Endodermal cell (in vitro differentiated cells): ENCODE results near the gene SLITRK3. TPM values are rescaled to one million over a fixed set of nuclear protein-coding genes. Genes with fewer than 3 reads are reported as not detected.

Source experiments
- DNase-seq: peaks from one replicate; pipeline ENCODE4 v3.0.0-alpha.2; 2017
- H3K27ac ChIP-seq: 2 replicates; pipeline ENCODE4 v1.5.1; 2013; ENCODE audit warnings: mild to moderate bottlenecking, low read depth, low read length, moderate library complexity
- H3K27me3 ChIP-seq: 2 replicates; pipeline ENCODE4 v1.6.1; 2013; ENCODE audit warnings: mild to moderate bottlenecking, low read length, moderate library complexity; ENCODE audit not compliant: insufficient read depth, control insufficient read depth, poor library complexity, severe bottlenecking
- H3K36me3 ChIP-seq: 2 replicates; pipeline ENCODE4 v1.7.0; 2013; ENCODE audit warnings: mild to moderate bottlenecking, low read length, moderate library complexity; ENCODE audit not compliant: control insufficient read depth, insufficient read depth
- H3K4me1 ChIP-seq: one replicate; pipeline ENCODE4 v1.7.0; 2013; ENCODE audit warnings: low read length; ENCODE audit not compliant: control insufficient read depth, insufficient read depth
- H3K4me3 ChIP-seq: 2 replicates; pipeline ENCODE4 v1.5.1; 2013; ENCODE audit warnings: mild to moderate bottlenecking, low read length, moderate library complexity
- H3K9ac ChIP-seq: 2 replicates; pipeline ENCODE4 v1.6.1; 2013; ENCODE audit warnings: mild to moderate bottlenecking, low read length, moderate library complexity; ENCODE audit not compliant: poor library complexity, severe bottlenecking; ENCODE audit errors: extremely low read depth
- H3K9me3 ChIP-seq: 2 replicates; pipeline ENCODE4 v1.6.1; 2013; ENCODE audit warnings: mild to moderate bottlenecking, low read length, moderate library complexity; ENCODE audit not compliant: control insufficient read depth
- H3K27ac Mint-ChIP-seq: 2 replicates; pipeline ENCODE4 v1.8.0; 2020; ENCODE audit warnings: mixed read lengths
- H3K27me3 Mint-ChIP-seq: 2 replicates; pipeline ENCODE4 v1.8.0; 2021; ENCODE audit warnings: mild to moderate bottlenecking, mixed read lengths; ENCODE audit not compliant: insufficient read depth
- H3K36me3 Mint-ChIP-seq: 2 replicates; pipeline ENCODE4 v1.8.0; 2020; ENCODE audit warnings: low read depth, mixed read lengths
- H3K4me1 Mint-ChIP-seq: 2 replicates; pipeline ENCODE4 v1.8.0; 2020; ENCODE audit warnings: mixed read lengths
- H3K4me3 Mint-ChIP-seq: 2 replicates; pipeline ENCODE4 v1.8.0; 2020; ENCODE audit warnings: mild to moderate bottlenecking, moderate library complexity, mixed read lengths
- H3K9me3 Mint-ChIP-seq: 2 replicates; pipeline ENCODE4 v1.8.0; 2020; ENCODE audit warnings: mild to moderate bottlenecking, mixed read lengths
- whole genome bisulfite sequencing, 2 experiments: methylation state at CpG; one replicate each; pipeline versions ENCODE4 v1.1.5 to v1.1.7; 2013; ENCODE audit warnings: missing lambda C conversion rate in 2 of 2, mixed read lengths in 1 of 2; ENCODE audit not compliant: insufficient coverage in 1 of 2, insufficient read length in 1 of 2; 5-methylcytosine and 5-hydroxymethylcytosine counted together
- total RNA-seq, 2 donors: library from RNA; stranded (reverse); fragmentation: NEBNext Ultra II Directional in 1 of 2; extraction: Animal tissue kit (Norgen Biotek cat#: 25700) in 1 of 2; gene quantifications; 2 replicates in 1 of 2; 3 replicates in 1 of 2; pipeline ENCODE4 v1.2.1, GENCODE V29; 2021
- TF ChIP-seq, protein P1 (sequence below): fragments of 200-600 bp; sonication (generic); conservative IDR thresholded peaks from 2 replicates; pipeline ENCODE4 v1.5.0; 2021; ENCODE audit warnings: antibody characterized with exemption, mild to moderate bottlenecking

Gene SLITRK3
- total RNA-seq, 2 donors from 2014 or later = 0.64 TPM; not detected in 1

DNA sequence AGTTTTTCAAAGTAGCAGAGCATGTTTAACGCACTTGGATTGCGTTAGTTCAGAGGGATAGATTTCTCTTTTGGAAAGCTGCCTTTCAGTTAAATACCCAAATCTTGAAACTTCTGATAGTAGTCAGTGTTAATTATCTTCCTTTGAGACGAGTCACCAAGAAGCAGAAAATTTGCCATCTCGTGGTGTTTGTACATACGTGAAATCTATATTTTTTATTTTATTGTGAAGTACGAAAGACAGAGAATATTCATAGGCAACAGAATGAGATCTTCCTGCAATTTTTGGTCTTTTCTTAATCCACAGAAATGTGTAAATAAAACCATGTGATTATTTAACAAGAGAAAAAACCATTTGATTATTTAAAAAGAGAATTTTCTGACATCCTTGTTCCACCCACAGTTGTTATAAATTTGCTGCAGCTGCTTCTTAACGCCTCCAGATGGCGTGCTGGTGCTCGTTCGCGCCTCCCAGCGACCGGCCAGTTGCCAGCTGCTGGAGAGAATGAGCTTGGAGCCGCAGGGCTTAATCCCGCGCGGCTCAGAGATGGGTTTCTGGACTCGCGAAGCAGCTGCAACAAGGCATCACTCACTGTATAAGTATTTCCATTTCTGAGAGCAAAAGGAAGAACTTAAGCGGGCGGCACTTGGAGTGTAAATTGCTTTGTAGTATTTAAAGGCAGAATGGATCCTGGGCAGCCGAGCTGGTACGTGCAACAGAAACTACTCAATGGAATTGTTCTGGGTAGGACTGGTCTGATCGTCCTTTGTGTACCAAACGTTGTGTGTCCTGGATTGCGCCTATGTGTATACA is 10.5 kb upstream of the SLITRK3 start:
- 29 to 33% methylated on average over 9 to 26 of the region's 26 CpGs for WGBS, 2 experiments
- peaks cover 2% of the 10 kb centered on the region for H3K4me1 Mint-ChIP-seq
- H3K4me3 Mint-ChIP-seq = peak overlapping the region; percentile 44
- no peak overlapping the region for H3K9ac ChIP-seq
- DNase-seq = peak; percentile 88
- H3K27ac Mint-ChIP-seq = no peak overlapping the region
- H3K27me3 ChIP-seq = peaks cover 11% of the 10 kb centered on the region
- no peaks in the 10 kb centered on the region for H3K36me3 Mint-ChIP-seq
- H3K36me3 ChIP-seq = no peaks in the 10 kb centered on the region
- H3K4me3 ChIP-seq = no peak overlapping the region
- H3K9me3 ChIP-seq = no peaks in the 10 kb centered on the region
- H3K4me1 ChIP-seq = no peaks in the 10 kb centered on the region
- H3K27me3 Mint-ChIP-seq = peaks cover 13% of the 10 kb centered on the region
- H3K9me3 Mint-ChIP-seq = no peaks in the 10 kb centered on the region
- H3K27ac ChIP-seq = no peak overlapping the region
- TF ChIP-seq, protein P1, sequence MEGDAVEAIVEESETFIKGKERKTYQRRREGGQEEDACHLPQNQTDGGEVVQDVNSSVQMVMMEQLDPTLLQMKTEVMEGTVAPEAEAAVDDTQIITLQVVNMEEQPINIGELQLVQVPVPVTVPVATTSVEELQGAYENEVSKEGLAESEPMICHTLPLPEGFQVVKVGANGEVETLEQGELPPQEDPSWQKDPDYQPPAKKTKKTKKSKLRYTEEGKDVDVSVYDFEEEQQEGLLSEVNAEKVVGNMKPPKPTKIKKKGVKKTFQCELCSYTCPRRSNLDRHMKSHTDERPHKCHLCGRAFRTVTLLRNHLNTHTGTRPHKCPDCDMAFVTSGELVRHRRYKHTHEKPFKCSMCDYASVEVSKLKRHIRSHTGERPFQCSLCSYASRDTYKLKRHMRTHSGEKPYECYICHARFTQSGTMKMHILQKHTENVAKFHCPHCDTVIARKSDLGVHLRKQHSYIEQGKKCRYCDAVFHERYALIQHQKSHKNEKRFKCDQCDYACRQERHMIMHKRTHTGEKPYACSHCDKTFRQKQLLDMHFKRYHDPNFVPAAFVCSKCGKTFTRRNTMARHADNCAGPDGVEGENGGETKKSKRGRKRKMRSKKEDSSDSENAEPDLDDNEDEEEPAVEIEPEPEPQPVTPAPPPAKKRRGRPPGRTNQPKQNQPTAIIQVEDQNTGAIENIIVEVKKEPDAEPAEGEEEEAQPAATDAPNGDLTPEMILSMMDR = peak; percentile 96

DNA sequence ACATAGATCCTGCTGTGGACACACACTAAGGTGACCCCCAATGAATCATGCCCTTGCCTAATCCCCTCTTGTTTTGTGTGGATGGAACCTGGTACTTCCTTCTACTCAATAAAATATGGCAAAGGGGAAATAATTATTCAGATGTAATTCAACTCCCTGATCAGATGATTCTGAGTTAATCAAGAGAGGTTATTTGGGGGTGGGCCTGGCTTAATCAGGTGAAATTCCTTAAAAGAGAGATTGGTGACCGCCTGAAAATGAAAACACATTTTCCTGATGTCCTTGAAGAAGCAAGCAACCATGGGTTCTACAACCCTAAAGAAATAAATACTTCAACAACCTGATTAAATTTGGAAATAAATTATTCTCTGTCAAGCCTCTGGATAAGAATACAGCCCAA is 8.3 kb upstream of the SLITRK3 start:
- no peak overlapping the region for H3K4me3 Mint-ChIP-seq
- WGBS, 2 experiments = 88 to 100% methylated on average over 1 of the region's 1 CpG
- Histone ChIP-seq H3K4me3 (no peak overlapping the region), H3K27ac (no peak overlapping the region), H3K9ac (no peak overlapping the region), H3K36me3 (no peaks in the 10 kb centered on the region), H3K9me3 (no peaks in the 10 kb centered on the region), H3K27me3 (peaks cover 13% of the 10 kb centered on the region), H3K4me1 (no peaks in the 10 kb centered on the region)
- H3K27ac Mint-ChIP-seq = no peak overlapping the region
- TF ChIP-seq, protein P1 = no peak
- no peak for DNase-seq
- no peaks in the 10 kb centered on the region for H3K9me3 Mint-ChIP-seq
- H3K36me3 Mint-ChIP-seq = no peaks in the 10 kb centered on the region
- H3K4me1 Mint-ChIP-seq = peaks cover 2% of the 10 kb centered on the region
- H3K27me3 Mint-ChIP-seq = peaks cover 22% of the 10 kb centered on the region

DNA sequence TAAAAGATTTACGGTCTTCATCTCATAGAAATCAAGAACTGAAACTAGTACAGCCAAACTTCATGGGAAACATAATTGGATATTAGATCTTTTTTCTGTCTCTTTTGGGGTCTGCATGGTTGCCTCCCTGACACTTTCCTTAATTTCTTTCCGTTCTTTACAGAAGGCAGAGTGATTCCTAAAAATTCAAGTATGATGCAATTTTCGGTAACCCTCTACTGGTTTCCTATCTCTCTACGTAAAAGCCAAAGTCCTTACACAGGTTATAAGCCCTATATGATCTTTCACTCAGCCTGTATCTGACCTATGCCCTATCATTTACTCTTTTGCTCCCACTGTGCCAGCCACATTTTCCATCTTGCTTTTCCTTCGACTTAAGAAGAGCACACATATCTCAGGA is 6.8 kb upstream of the SLITRK3 start:
- WGBS, 2 experiments = 79 to 94% methylated on average over 2 to 5 of the region's 5 CpGs
- H3K27ac Mint-ChIP-seq = no peak overlapping the region
- no peak overlapping the region for H3K27ac ChIP-seq

More for the DNA sequence above, 6.8 kb upstream of the SLITRK3 start:
- Mint-ChIP-seq H3K36me3 (no peaks in the 10 kb centered on the region), H3K4me3 (no peak overlapping the region), H3K4me1 (peaks cover 2% of the 10 kb centered on the region), H3K27me3 (peaks cover 30% of the 10 kb centered on the region), H3K9me3 (no peaks in the 10 kb centered on the region)
- Histone ChIP-seq H3K36me3 (no peaks in the 10 kb centered on the region), H3K27me3 (peaks cover 27% of the 10 kb centered on the region), H3K4me1 (no peaks in the 10 kb centered on the region), H3K9ac (no peak overlapping the region), H3K9me3 (no peaks in the 10 kb centered on the region), H3K4me3 (no peak overlapping the region)
- TF ChIP-seq, protein P1 = no peak
- no peak for DNase-seq
